GM19351 (cell line): ENCODE data around the gene MKX.

Experiments used
- ATAC-seq: cut with Tn5 transposase; IDR thresholded peaks from one replicate; pipeline ENCODE4 v1.9.1; 2021; ENCODE audit warnings: mild to moderate bottlenecking, moderate library complexity; ENCODE audit not compliant: unreplicated experiment

The MKX gene

GRCh38 chr10:27658788-27659187 lies 86.8 kb downstream of the MKX start:
- no peak for ATAC-seq

DNA sequence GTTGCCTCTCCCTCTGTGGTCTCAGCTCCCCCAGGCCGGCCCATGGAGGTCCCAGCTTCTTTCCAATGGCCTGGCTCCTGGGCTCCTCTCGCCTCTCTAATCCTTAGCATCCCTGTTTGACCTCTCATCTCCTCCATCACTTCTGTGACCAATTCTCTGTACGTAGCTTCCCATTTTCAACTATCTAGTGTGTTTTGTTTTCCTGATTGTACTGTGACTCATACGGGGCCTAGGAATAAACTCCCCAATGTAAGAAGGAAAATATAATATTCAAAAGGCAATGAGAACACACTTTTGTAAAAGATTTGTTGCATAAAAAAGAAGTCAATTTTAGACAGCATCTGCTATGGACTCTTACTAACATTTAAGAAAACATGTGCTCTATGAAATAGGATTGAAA lies 90.3 kb downstream of the MKX start:
- no peak for ATAC-seq

DNA sequence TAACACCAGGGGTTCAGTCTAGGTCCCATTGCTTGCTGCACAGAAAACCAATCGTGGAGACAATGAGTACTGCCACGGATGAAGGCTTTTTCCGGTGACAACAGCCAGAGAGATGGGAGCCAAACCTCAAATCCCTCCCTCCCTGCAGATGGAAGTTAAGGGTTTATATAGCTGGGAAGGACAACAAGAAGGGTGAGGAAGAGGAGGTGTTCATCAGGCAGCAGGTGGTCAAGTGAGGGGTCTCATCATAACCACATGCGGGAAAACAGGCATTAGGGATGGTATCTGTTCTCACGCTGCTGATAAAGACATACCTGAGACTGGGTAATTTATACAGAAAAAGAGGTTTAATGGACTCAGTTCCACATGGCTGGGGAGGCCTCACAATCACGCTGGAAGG lies 91.3 kb downstream of the MKX start:
- ATAC-seq = no peak

GRCh38 chr10:27646604-27647175 lies 98.9 kb downstream of the MKX start:
- ATAC-seq = no peak

DNA sequence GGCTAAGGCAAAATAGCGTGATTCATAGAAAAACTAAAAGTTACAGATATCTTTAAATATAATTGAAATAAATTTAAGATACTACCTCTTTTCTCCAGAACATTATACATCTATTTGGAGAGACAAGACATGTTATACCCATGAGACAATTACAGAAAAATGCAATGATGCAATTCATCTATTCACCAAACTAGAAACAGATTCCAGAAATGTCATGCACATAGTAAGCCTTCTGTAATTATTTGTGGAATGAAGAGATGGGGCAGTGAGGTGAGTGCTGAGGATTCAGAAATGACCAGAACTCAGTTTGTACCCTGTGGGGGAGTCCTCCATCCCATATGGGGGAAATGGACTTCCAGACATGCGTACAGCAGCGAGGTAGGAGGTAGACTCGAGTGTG lies 99.4 kb downstream of the MKX start:
- ATAC-seq = no peak

- ATAC-seq = no peak
Observed at GRCh38 chr10:27644307-27644939, 101.2 kb downstream of the MKX start.

DNA sequence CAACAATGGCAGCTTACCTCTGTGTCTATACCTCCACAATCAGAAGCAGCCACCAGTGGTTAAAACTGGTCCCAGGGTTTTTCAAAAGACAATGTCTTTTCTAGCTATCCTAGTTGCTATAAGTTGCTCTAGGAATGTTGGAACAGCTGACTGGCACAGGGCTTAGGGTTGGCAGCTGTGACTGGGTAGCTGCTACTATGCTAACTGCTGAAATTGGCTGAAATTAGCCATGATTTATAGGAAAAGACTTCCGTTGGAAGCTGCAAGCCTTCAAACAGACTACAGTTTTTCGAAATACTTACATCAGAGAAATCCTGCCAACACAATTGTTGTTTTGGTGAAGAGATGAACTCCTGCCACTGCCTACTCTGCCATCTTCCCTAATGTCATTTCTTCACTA lies 102.3 kb downstream of the MKX start:
- ATAC-seq = no peak

DNA sequence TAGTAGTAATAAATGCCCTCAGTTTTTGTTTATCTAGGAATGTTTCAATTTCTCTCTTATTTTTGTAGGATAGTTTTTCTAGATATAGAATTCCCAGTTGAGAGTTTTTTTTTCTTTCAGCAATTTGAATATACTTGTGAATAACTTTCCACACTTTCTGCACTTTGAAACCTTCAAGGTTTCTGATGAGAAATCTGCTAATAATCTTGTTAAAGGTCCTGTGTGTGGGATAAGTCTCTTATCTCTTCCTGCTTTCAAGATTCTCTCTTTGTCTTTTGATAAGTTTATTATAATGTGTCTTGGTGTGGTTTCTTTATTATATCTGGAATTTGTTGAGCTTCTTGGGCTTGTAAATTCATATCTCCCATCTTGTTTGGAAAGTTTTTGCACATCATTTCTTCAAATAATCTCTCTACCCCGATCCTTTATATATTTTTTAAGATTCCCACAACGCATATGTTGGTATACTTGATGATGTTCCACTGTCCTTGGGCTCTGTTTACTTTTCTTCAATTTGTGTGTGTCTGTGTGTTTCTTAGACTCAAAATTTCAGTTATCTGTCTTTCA lies 103.5 kb downstream of the MKX start:
- ATAC-seq = no peak

GRCh38 chr10:27638071-27638750 lies 107.4 kb downstream of the MKX start:
- ATAC-seq = no peak

- ATAC-seq = no peak
Observed at GRCh38 chr10:27637601-27638000, 108.0 kb downstream of the MKX start.

- ATAC-seq = no peak
Observed at GRCh38 chr10:27636816-27637215, 108.8 kb downstream of the MKX start.

DNA sequence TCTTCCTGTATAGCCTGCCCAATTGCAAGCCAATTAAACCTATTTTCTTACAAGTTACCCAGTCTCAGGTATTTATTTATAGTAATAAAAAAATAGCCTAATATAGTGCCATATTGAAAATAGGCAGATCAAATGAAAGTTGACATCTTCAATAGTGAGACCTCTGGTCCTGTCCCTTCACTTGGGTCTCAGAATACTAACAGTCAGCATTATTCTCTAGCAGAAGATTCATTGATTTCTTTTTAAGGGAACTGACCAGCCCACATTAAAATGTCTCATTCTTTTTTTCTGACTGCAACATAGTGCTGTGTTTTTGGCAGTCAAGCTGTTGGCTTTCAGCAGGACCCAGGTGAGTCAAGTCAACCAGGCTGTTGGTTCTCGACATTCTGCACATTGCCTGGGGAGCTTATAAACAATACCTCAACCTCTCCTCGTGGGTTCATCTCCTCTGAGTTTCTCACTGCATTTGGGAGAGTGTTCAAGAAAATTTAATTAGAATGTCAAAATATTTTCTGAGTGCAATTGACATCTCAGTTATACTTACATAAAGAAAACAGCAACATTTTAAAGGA lies 109.8 kb downstream of the MKX start:
- no peak for ATAC-seq

GRCh38 chr10:27635290-27635689 lies 110.3 kb downstream of the MKX start:
- ATAC-seq = no peak

DNA sequence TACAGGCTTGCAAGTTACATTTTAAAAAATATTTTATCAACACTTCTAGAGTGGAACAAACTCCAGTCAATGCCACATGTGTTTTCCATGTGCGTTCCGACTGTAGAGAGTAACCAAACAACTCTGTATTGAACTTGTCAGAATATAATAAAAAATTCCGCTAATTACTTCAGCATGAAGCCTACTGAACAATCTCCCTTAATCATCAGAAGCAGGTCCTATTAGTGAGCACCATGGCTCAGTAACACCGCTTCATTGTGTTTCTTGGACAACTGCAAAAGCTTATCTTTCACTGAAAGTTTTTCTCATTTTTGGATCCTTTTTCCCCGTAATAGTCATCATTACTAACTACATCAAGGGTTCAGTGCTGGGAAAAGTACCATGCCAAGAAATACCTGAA lies 117.0 kb downstream of the MKX start:
- no peak for ATAC-seq

DNA sequence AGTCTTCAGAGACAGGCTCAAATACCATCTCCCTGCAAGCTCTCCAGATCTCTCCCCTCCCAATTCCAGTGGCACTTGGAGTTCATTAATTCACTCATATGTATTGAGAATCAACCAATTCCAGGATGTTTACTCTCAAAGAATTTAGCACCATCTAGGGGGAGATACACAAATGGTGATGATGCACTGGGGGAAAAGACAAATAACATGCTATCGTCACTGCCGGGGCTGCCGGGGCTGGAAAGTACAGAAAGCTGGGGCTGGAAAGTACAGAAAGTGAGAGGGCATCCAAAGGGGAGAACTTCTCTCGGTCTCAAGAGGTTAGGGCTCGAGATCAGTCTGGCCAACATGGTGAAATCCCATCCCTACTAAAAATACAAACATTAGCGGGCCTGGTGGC lies 118.7 kb downstream of the MKX start:
- no peak for ATAC-seq

GRCh38 chr10:27625452-27626211 lies 120.0 kb downstream of the MKX start:
- ATAC-seq = no peak

GRCh38 chr10:27624941-27625340 lies 120.7 kb downstream of the MKX start:
- ATAC-seq = no peak
